Activated naive CD4-positive, alpha-beta T cell treated with anti-CD3 and anti-CD28 coated beads for 36 hours (primary cell): ENCODE measurements around the gene ABHD17B. TPM values are rescaled to one million over a fixed set of nuclear protein-coding genes. Genes with fewer than 3 reads are reported as not detected.
A peak's percentile ranks its signal among the peaks of the same experiment; 100 is the strongest.
"Not testable (repeated sequence)": the region's sequence is repeated elsewhere in the genome, so short reads cannot be mapped to it uniquely, and the experiment has no call there.

ENCODE experiments used
- CTCF ChIA-PET: fragments of 350-600 bp; sonication (Branson Sonifier 250); formaldehyde crosslinking; loops from one replicate; lab custom pipeline; 2021; ENCODE audit warnings: antibody characterized with exemption; lab: Charles Lee
- DNase-seq: peaks from one replicate; pipeline ENCODE4 v3.0.0-alpha.2; 2020
- H3K27ac Mint-ChIP-seq: one replicate; pipeline ENCODE4 v1.8.0; 2021; ENCODE audit warnings: mild to moderate bottlenecking, mixed read lengths
- H3K27me3 Mint-ChIP-seq: one replicate; pipeline ENCODE4 v1.8.0; 2021; ENCODE audit warnings: low read depth, mixed read lengths
- H3K36me3 Mint-ChIP-seq: one replicate; pipeline ENCODE4 v1.8.0; 2021; ENCODE audit warnings: low read depth, mixed read lengths
- H3K4me1 Mint-ChIP-seq: one replicate; pipeline ENCODE4 v1.8.0; 2021; ENCODE audit warnings: low read depth, mixed read lengths
- H3K4me3 Mint-ChIP-seq: one replicate; pipeline ENCODE4 v1.8.0; 2021; ENCODE audit warnings: mild to moderate bottlenecking, moderate library complexity, mixed read lengths
- H3K9me3 Mint-ChIP-seq: one replicate; pipeline ENCODE4 v1.8.0; 2021; ENCODE audit warnings: mixed read lengths
- intact Hi-C: fragments of 100-400 bp; cut with micrococcal nuclease; formaldehyde crosslinking; loops from one replicate; pipeline ENCODE4 v1.15.1; 2023
- total RNA-seq, 2 experiments: library from RNA; stranded (reverse); gene quantifications; one replicate each; pipeline ENCODE4 v1.2.3, GENCODE V29; 2021

Gene ABHD17B
- 10 to 100 TPM; 10.2 to 11.1 TPM for total RNA-seq

- DNase-seq = peak; percentile 97
- peak within 1 kb of the TSS; percentile 99 for H3K4me3 Mint-ChIP-seq
- intact Hi-C loops = loop anchor here (1.0 to 10.0 kb wide), 13 partner anchors 14 to 1656 kb away; partner anchors contain the start of genes CEMIP2, SMC5, TMC1 and ZFAND5
- CTCF ChIA-PET = interaction anchor here (0.6 to 1.1 kb wide), 5 partner anchors 55 to 118 kb away, joined by 3 to 4 read pairs (median 4); no protein-coding TSS in a partner anchor
- peak within 1 kb of the TSS; percentile 92 for H3K27ac Mint-ChIP-seq
- peaks cover 55% of the 10 kb centered on the region for H3K4me1 Mint-ChIP-seq
- no peaks in the 10 kb centered on the region for H3K9me3 Mint-ChIP-seq
- H3K36me3 Mint-ChIP-seq = no peaks in the 10 kb centered on the region
- H3K27me3 Mint-ChIP-seq = no peaks in the 10 kb centered on the region
Measured at GRCh38 chr9:71911061-71911907, at the start of gene ABHD17B, which contains the start of gene C9orf85. ABHD17B (minus strand) TSS chr9:71911193; CDS start chr9:71875080, 36,113 bp downstream. C9orf85 (plus strand) TSS chr9:71911639; CDS start chr9:71911735, 96 bp downstream.

- Mint-ChIP-seq H3K36me3 (peaks cover 9% of the 10 kb centered on the region), H3K27ac (no peak overlapping the region), H3K4me1 (no peaks in the 10 kb centered on the region), H3K27me3 (no peaks in the 10 kb centered on the region), H3K9me3 (no peaks in the 10 kb centered on the region), H3K4me3 (no peak overlapping the region)
- intact Hi-C loops = no loop called here
- CTCF ChIA-PET = no interaction called here
- no peak for DNase-seq
Measured at GRCh38 chr9:71955300-71955915, 44.4 kb upstream of the ABHD17B start.

GRCh38 chr9:71954652-71955051, 43.7 kb upstream of the ABHD17B start:
- intact Hi-C loops, H3K4me1 Mint-ChIP-seq, CTCF ChIA-PET, DNase-seq, H3K4me3 Mint-ChIP-seq, H3K27ac Mint-ChIP-seq, H3K36me3 Mint-ChIP-seq, H3K9me3 Mint-ChIP-seq, H3K27me3 Mint-ChIP-seq: not testable (repeated sequence)

GRCh38 chr9:71944754-71945375, 33.9 kb upstream of the ABHD17B start:
- no peak for DNase-seq
- CTCF ChIA-PET = interaction anchor here (0.7 kb wide), 1 partner anchor 27 kb away, joined by 3 read pairs; no protein-coding TSS in a partner anchor
- no peak overlapping the region for H3K27ac Mint-ChIP-seq
- intact Hi-C loops = no loop called here
- H3K4me1 Mint-ChIP-seq = peaks cover 2% of the 10 kb centered on the region
- H3K36me3 Mint-ChIP-seq = peaks cover 3% of the 10 kb centered on the region
- H3K9me3 Mint-ChIP-seq = no peaks in the 10 kb centered on the region
- H3K27me3 Mint-ChIP-seq = no peaks in the 10 kb centered on the region
- no peak overlapping the region for H3K4me3 Mint-ChIP-seq

GRCh38 chr9:71941998-71942567, 31.1 kb upstream of the ABHD17B start:
- intact Hi-C loops = no loop called here
- DNase-seq = no peak
- Mint-ChIP-seq H3K9me3 (no peaks in the 10 kb centered on the region), H3K36me3 (no peaks in the 10 kb centered on the region), H3K27ac (no peak overlapping the region), H3K27me3 (no peaks in the 10 kb centered on the region), H3K4me1 (peaks cover 6% of the 10 kb centered on the region), H3K4me3 (no peak overlapping the region)
- CTCF ChIA-PET = no interaction called here

GRCh38 chr9:71941060-71941568, 30.1 kb upstream of the ABHD17B start:
- no peak for DNase-seq
- no peaks in the 10 kb centered on the region for H3K9me3 Mint-ChIP-seq
- no peaks in the 10 kb centered on the region for H3K36me3 Mint-ChIP-seq
- H3K27ac Mint-ChIP-seq = no peak overlapping the region
- H3K4me1 Mint-ChIP-seq = peaks cover 7% of the 10 kb centered on the region
- CTCF ChIA-PET = interaction anchor here (0.6 kb wide), 1 partner anchor 21 kb away, joined by 3 read pairs; no protein-coding TSS in a partner anchor
- intact Hi-C loops = no loop called here
- no peak overlapping the region for H3K4me3 Mint-ChIP-seq
- H3K27me3 Mint-ChIP-seq = no peaks in the 10 kb centered on the region

- Mint-ChIP-seq H3K4me3 (no peak overlapping the region), H3K9me3 (no peaks in the 10 kb centered on the region), H3K27me3 (no peaks in the 10 kb centered on the region), H3K4me1 (peaks cover 16% of the 10 kb centered on the region), H3K27ac (no peak overlapping the region), H3K36me3 (peaks cover 3% of the 10 kb centered on the region)
- no peak for DNase-seq
- CTCF ChIA-PET = interaction anchor here (1.2 kb wide), 1 partner anchor 87 kb away, joined by 3 read pairs; no protein-coding TSS in a partner anchor
- intact Hi-C loops = no loop called here
Measured at GRCh38 chr9:71937898-71938297, 26.9 kb upstream of the ABHD17B start.

- Mint-ChIP-seq H3K36me3 (peaks cover 4% of the 10 kb centered on the region), H3K4me1 (peaks cover 17% of the 10 kb centered on the region), H3K4me3 (no peak overlapping the region), H3K27ac (no peak overlapping the region), H3K27me3 (no peaks in the 10 kb centered on the region), H3K9me3 (no peaks in the 10 kb centered on the region)
- no peak for DNase-seq
- CTCF ChIA-PET = interaction anchor here (1.2 kb wide), 1 partner anchor 88 kb away, joined by 3 read pairs; no protein-coding TSS in a partner anchor
- intact Hi-C loops = no loop called here
Measured at GRCh38 chr9:71937070-71937625, 26.2 kb upstream of the ABHD17B start.

GRCh38 chr9:71936066-71936465, 25.1 kb upstream of the ABHD17B start:
- CTCF ChIA-PET = no interaction called here
- Mint-ChIP-seq H3K4me3 (no peak overlapping the region), H3K9me3 (no peaks in the 10 kb centered on the region), H3K27me3 (no peaks in the 10 kb centered on the region), H3K27ac (no peak overlapping the region), H3K36me3 (peaks cover 4% of the 10 kb centered on the region), H3K4me1 (peaks cover 17% of the 10 kb centered on the region)
- intact Hi-C loops = no loop called here
- no peak for DNase-seq

GRCh38 chr9:71931166-71931565, 20.2 kb upstream of the ABHD17B start:
- H3K36me3 Mint-ChIP-seq = peaks cover 4% of the 10 kb centered on the region
- no peak overlapping the region for H3K4me3 Mint-ChIP-seq
- no peaks in the 10 kb centered on the region for H3K27me3 Mint-ChIP-seq
- H3K27ac Mint-ChIP-seq = no peak overlapping the region
- no peaks in the 10 kb centered on the region for H3K9me3 Mint-ChIP-seq
- DNase-seq = no peak
- H3K4me1 Mint-ChIP-seq = peaks cover 12% of the 10 kb centered on the region
- intact Hi-C loops = no loop called here
- CTCF ChIA-PET = interaction anchor here (1.3 kb wide), 2 partner anchors 112 to 125 kb away, joined by 3 to 4 read pairs; no protein-coding TSS in a partner anchor

- H3K27ac Mint-ChIP-seq = no peak overlapping the region
- no peak overlapping the region for H3K4me3 Mint-ChIP-seq
- CTCF ChIA-PET = interaction anchor here (0.6 kb wide), 1 partner anchor 326 kb away, joined by 3 read pairs; no protein-coding TSS in a partner anchor
- intact Hi-C loops = no loop called here
- no peaks in the 10 kb centered on the region for H3K27me3 Mint-ChIP-seq
- no peak for DNase-seq
- H3K4me1 Mint-ChIP-seq = peaks cover 5% of the 10 kb centered on the region
- no peaks in the 10 kb centered on the region for H3K9me3 Mint-ChIP-seq
- H3K36me3 Mint-ChIP-seq = peaks cover 4% of the 10 kb centered on the region
Measured at GRCh38 chr9:71929791-71930440, 18.9 kb upstream of the ABHD17B start.
